Measurements from ENCODE around the gene ANO9.

DNA sequence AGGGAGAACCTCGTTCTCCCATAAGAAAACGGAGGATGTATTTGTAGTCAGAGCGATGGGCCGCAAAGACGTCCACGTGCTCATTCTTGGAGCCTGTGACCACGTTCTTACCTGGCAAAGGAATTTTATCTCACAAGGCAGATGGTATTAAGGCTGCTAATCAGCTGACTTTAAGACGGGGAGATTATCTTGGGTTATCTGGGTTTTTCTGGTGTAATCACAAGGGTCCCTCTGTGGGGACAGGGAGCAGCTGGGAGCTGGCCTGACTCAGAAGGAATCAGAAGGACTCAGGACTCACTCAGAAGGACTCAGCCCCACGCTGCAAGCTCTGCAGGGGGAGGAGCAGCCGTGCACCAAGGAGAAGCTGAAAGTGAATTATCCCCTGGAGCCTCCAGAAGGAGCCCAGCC lies 19.6 kb downstream of the ANO9 start:
- no peak for TF ChIP-seq EZH2 (IDR thresholded peaks at IDR 0.05; ENCODE audit: low read length, missing control alignments)
- TF ChIP-seq, protein P1, sequence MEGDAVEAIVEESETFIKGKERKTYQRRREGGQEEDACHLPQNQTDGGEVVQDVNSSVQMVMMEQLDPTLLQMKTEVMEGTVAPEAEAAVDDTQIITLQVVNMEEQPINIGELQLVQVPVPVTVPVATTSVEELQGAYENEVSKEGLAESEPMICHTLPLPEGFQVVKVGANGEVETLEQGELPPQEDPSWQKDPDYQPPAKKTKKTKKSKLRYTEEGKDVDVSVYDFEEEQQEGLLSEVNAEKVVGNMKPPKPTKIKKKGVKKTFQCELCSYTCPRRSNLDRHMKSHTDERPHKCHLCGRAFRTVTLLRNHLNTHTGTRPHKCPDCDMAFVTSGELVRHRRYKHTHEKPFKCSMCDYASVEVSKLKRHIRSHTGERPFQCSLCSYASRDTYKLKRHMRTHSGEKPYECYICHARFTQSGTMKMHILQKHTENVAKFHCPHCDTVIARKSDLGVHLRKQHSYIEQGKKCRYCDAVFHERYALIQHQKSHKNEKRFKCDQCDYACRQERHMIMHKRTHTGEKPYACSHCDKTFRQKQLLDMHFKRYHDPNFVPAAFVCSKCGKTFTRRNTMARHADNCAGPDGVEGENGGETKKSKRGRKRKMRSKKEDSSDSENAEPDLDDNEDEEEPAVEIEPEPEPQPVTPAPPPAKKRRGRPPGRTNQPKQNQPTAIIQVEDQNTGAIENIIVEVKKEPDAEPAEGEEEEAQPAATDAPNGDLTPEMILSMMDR (conservative IDR thresholded peaks at IDR 0.05 in 1 of 2, IDR thresholded peaks at IDR 0.05 in 1 of 2; ENCODE audit: low read depth in 1 of 2, low read length in 2 of 2): no peak

All from fibroblast of lung (primary cell).